Sigmoid colon (tissue), 4 donors: ENCODE results near the gene EFNA4.

Experiments
- EP300 ChIP-seq, 4 donors: sonication (generic); formaldehyde crosslinking; IDR thresholded peaks; one replicate each; pipeline ENCODE4 v1.6.1; 2017; ENCODE audit warnings: antibody characterized with exemption in 4 of 4
- POLR2A ChIP-seq, 2 donors: fragments of 450-650 bp; IDR thresholded peaks; one replicate each; pipeline ENCODE4 v1.6.1; 2016; ENCODE audit warnings: antibody characterized with exemption in 2 of 2, mild to moderate bottlenecking in 2 of 2, moderate library complexity in 2 of 2
- TF ChIP-seq, protein P1 (sequence below), 4 experiments: fragments of 450-650 bp in 3 of 4; fragments of 200-600 bp in 1 of 4; IDR thresholded peaks; one replicate each; pipeline ENCODE4 v1.5.1; 2016 to 2019; ENCODE audit warnings: antibody characterized with exemption in 4 of 4, mild to moderate bottlenecking in 3 of 4, moderate library complexity in 2 of 4

GRCh38 chr1:155075535-155075934, 12.0 kb downstream of the EFNA4 start:
- TF ChIP-seq, protein P1, sequence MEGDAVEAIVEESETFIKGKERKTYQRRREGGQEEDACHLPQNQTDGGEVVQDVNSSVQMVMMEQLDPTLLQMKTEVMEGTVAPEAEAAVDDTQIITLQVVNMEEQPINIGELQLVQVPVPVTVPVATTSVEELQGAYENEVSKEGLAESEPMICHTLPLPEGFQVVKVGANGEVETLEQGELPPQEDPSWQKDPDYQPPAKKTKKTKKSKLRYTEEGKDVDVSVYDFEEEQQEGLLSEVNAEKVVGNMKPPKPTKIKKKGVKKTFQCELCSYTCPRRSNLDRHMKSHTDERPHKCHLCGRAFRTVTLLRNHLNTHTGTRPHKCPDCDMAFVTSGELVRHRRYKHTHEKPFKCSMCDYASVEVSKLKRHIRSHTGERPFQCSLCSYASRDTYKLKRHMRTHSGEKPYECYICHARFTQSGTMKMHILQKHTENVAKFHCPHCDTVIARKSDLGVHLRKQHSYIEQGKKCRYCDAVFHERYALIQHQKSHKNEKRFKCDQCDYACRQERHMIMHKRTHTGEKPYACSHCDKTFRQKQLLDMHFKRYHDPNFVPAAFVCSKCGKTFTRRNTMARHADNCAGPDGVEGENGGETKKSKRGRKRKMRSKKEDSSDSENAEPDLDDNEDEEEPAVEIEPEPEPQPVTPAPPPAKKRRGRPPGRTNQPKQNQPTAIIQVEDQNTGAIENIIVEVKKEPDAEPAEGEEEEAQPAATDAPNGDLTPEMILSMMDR (IDR thresholded peaks at IDR 0.05) = no peak
- TF ChIP-seq POLR2A (IDR thresholded peaks at IDR 0.05) (no peak), EP300 (IDR thresholded peaks at IDR 0.05) (no peak)
